ENCODE results near the gene PI4K2A. TPM values are rescaled to one million over a fixed set of nuclear protein-coding genes. Genes with fewer than 3 reads are reported as not detected.

The PI4K2A gene
- total and polyA plus RNA-seq, 2 donors (not counting 1 experiment from before 2014, with no cell fraction given), result 7.9 to 17.7 TPM

DNA sequence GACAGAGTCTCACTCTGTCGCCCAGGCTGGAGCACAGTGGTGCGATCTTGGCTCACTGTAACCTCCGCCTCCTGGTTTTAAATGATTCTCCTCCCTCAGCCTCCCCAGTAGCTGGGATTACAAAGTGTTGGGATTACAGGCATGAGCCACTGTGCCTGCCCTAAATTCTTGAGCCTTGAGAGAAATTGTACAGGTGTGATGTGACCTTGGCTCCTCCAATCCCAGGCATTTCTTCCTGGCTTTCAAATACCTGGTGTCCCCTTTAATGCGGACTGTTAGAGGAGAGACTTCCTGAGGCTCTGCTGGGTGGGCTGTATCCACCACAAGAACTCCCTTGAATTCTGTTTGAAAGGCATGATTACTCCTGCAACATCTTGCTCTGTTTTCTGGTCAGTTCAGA lies 22.2 kb upstream of the PI4K2A start:
- Mint-ChIP-seq H3K9me3 (ENCODE audit: insufficient read depth) (no peaks in the 10 kb centered on the region), H3K27ac (no peak overlapping the region), H3K4me1 (no peaks in the 10 kb centered on the region), H3K27me3 (no peaks in the 10 kb centered on the region), H3K4me3 (no peak overlapping the region)
- ChIA-PET POLR2A (interaction anchor here (0.7 kb wide), 1 partner anchor 134 kb away, joined by 5 read pairs; no protein-coding TSS in a partner anchor), CTCF (interaction anchor here (0.6 to 3.1 kb wide), 2 partner anchors 8 to 84 kb away, joined by 4 to 6 read pairs; no protein-coding TSS in a partner anchor)
- Histone ChIP-seq H3K4me2 (replicated peaks; ENCODE audit: low read depth, low read length, poor library complexity, severe bottlenecking) (no peak overlapping the region), H4K20me1 (ENCODE audit: control insufficient read depth, insufficient read depth, low read length, poor library complexity, severe bottlenecking) (no peaks in the 10 kb centered on the region), H3K27me3 (replicated peaks in 1 of 4; ENCODE audit: control extremely low read depth in 1 of 4, control insufficient read depth in 3 of 4, insufficient read depth in 4 of 4, low read length in 3 of 4) (peaks cover 0 to 3% (median 0%) of the 10 kb centered on the region in 4 experiments), H3K79me2 (ENCODE audit: control insufficient read depth, insufficient read depth, low read length) (no peaks in the 10 kb centered on the region), H3K4me3 (ENCODE audit: control extremely low read depth in 1 of 5, extremely low read depth in 1 of 5, insufficient read depth in 1 of 5, low read depth in 2 of 5, low read length in 4 of 5) (no peak overlapping the region), H2AFZ (ENCODE audit: insufficient read depth, low read depth, low read length, poor library complexity, severe bottlenecking) (no peak overlapping the region), H3K9ac (ENCODE audit: low read length) (no peak overlapping the region), H3K4me1 (ENCODE audit: control insufficient read depth in 2 of 2, insufficient read depth in 2 of 2, low read length in 2 of 2) (no peaks in the 10 kb centered on the region), H3K9me3 (ENCODE audit: control extremely low read depth in 1 of 3, control insufficient read depth in 2 of 3, insufficient read depth in 1 of 3, low read length in 2 of 3) (no peaks in the 10 kb centered on the region), H3K27ac (ENCODE audit: low read length in 2 of 2) (no peak overlapping the region), H3K36me3 (replicated peaks in 1 of 2; ENCODE audit: control extremely low read depth in 1 of 2, control insufficient read depth in 1 of 2, extremely low read depth in 1 of 2, insufficient read depth in 2 of 2, low read length in 1 of 2) (no peaks in the 10 kb centered on the region)
- TF ChIP-seq, protein P1, sequence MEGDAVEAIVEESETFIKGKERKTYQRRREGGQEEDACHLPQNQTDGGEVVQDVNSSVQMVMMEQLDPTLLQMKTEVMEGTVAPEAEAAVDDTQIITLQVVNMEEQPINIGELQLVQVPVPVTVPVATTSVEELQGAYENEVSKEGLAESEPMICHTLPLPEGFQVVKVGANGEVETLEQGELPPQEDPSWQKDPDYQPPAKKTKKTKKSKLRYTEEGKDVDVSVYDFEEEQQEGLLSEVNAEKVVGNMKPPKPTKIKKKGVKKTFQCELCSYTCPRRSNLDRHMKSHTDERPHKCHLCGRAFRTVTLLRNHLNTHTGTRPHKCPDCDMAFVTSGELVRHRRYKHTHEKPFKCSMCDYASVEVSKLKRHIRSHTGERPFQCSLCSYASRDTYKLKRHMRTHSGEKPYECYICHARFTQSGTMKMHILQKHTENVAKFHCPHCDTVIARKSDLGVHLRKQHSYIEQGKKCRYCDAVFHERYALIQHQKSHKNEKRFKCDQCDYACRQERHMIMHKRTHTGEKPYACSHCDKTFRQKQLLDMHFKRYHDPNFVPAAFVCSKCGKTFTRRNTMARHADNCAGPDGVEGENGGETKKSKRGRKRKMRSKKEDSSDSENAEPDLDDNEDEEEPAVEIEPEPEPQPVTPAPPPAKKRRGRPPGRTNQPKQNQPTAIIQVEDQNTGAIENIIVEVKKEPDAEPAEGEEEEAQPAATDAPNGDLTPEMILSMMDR (IDR thresholded peaks at IDR 0.05), result no peak
- no peak for TF ChIP-seq EZH2 (IDR thresholded peaks at IDR 0.05; ENCODE audit: borderline replicate concordance, insufficient read depth, low read depth, low read length, poor library complexity, severe bottlenecking)
- intact Hi-C loops (cut with micrococcal nuclease), result no loop called here
- DNase-seq, result no peak
- ATAC-seq (ENCODE audit: low read depth), result no peak
- WGBS (ENCODE audit: insufficient coverage), result no CpG with 5 or more reads among the region's 4 CpGs

DNA sequence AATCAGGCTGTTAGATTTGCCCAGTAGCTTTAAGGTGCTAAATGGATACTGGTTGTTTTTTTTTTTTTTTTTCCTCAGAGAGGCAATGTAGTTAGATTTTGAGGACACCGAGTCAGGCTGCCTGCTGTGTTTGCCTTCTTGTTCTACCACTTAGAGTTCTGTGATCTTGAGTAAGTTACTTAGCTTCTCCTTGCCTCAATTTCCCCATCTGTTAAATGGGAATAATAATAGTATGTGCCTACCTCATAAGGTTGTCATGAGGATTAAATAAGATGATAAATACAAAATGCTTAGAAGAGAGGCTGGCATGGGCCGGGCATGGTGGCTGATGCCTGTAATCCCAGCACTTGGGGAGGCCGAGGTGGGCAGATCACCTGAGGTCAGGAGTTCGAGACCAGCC lies 21.7 kb upstream of the PI4K2A start:
- ChIA-PET CTCF (no interaction called here), POLR2A (interaction anchor here (0.7 kb wide), 1 partner anchor 135 kb away, joined by 5 read pairs; no protein-coding TSS in a partner anchor)
- no peaks in the 10 kb centered on the region for H3K9me3 Mint-ChIP-seq (ENCODE audit: insufficient read depth)
- Histone ChIP-seq H3K9me3 (ENCODE audit: control extremely low read depth in 1 of 3, control insufficient read depth in 2 of 3, insufficient read depth in 1 of 3, low read length in 2 of 3) (no peaks in the 10 kb centered on the region), H3K9ac (ENCODE audit: low read length) (no peak overlapping the region), H3K79me2 (ENCODE audit: control insufficient read depth, insufficient read depth, low read length) (no peaks in the 10 kb centered on the region), H4K20me1 (ENCODE audit: control insufficient read depth, insufficient read depth, low read length, poor library complexity, severe bottlenecking) (no peaks in the 10 kb centered on the region), H3K36me3 (replicated peaks in 1 of 2; ENCODE audit: control extremely low read depth in 1 of 2, control insufficient read depth in 1 of 2, extremely low read depth in 1 of 2, insufficient read depth in 2 of 2, low read length in 1 of 2) (no peaks in the 10 kb centered on the region), H2AFZ (ENCODE audit: insufficient read depth, low read depth, low read length, poor library complexity, severe bottlenecking) (no peak overlapping the region), H3K4me1 (ENCODE audit: control insufficient read depth in 2 of 2, insufficient read depth in 2 of 2, low read length in 2 of 2) (no peaks in the 10 kb centered on the region), H3K27me3 (replicated peaks in 1 of 4; ENCODE audit: control extremely low read depth in 1 of 4, control insufficient read depth in 3 of 4, insufficient read depth in 4 of 4, low read length in 3 of 4) (peaks cover 0 to 3% (median 0%) of the 10 kb centered on the region in 4 experiments), H3K4me3 (ENCODE audit: control extremely low read depth in 1 of 5, extremely low read depth in 1 of 5, insufficient read depth in 1 of 5, low read depth in 2 of 5, low read length in 4 of 5) (no peak overlapping the region), H3K27ac (ENCODE audit: low read length in 2 of 2) (no peak overlapping the region), H3K4me2 (replicated peaks; ENCODE audit: low read depth, low read length, poor library complexity, severe bottlenecking) (no peak overlapping the region)
- WGBS (ENCODE audit: insufficient coverage), result 100% methylated on average over 1 of the region's 4 CpGs
- H3K27me3 Mint-ChIP-seq, result no peaks in the 10 kb centered on the region
- no peaks in the 10 kb centered on the region for H3K4me1 Mint-ChIP-seq
- no peak overlapping the region for H3K4me3 Mint-ChIP-seq
- ATAC-seq (ENCODE audit: low read depth), result no peak
- TF ChIP-seq, protein P1 (IDR thresholded peaks at IDR 0.05), result no peak
- no peak for TF ChIP-seq EZH2 (IDR thresholded peaks at IDR 0.05; ENCODE audit: borderline replicate concordance, insufficient read depth, low read depth, low read length, poor library complexity, severe bottlenecking)
- intact Hi-C loops (cut with micrococcal nuclease), result no loop called here
- no peak for DNase-seq
- H3K27ac Mint-ChIP-seq, result no peak overlapping the region

Measured in B cell (primary cell).